IPS-18a (cell line): ENCODE results near the gene PLXND1.

Experiments used
- H3K27ac ChIP-seq: one replicate; pipeline ENCODE4 v1.5.1; 2013; ENCODE audit warnings: low read length
- H3K27me3 ChIP-seq: one replicate; pipeline ENCODE4 v1.6.1; 2013; ENCODE audit warnings: mild to moderate bottlenecking, low read length; ENCODE audit not compliant: control insufficient read depth, insufficient read depth
- H3K36me3 ChIP-seq: one replicate; pipeline ENCODE4 v1.6.1; 2013; ENCODE audit warnings: low read depth, low read length; ENCODE audit not compliant: control insufficient read depth
- H3K4me1 ChIP-seq: one replicate; pipeline ENCODE4 v1.6.1; 2013; ENCODE audit warnings: low read depth, low read length; ENCODE audit not compliant: control insufficient read depth
- H3K4me3 ChIP-seq: one replicate; pipeline ENCODE4 v1.5.1; 2013; ENCODE audit warnings: low read length
- H3K9ac ChIP-seq: one replicate; pipeline ENCODE4 v1.6.1; 2013; ENCODE audit warnings: mild to moderate bottlenecking, low read length, moderate library complexity
- H3K9me3 ChIP-seq: one replicate; pipeline ENCODE4 v1.6.1; 2013; ENCODE audit warnings: low read depth, low read length; ENCODE audit not compliant: control insufficient read depth

The PLXND1 gene

DNA sequence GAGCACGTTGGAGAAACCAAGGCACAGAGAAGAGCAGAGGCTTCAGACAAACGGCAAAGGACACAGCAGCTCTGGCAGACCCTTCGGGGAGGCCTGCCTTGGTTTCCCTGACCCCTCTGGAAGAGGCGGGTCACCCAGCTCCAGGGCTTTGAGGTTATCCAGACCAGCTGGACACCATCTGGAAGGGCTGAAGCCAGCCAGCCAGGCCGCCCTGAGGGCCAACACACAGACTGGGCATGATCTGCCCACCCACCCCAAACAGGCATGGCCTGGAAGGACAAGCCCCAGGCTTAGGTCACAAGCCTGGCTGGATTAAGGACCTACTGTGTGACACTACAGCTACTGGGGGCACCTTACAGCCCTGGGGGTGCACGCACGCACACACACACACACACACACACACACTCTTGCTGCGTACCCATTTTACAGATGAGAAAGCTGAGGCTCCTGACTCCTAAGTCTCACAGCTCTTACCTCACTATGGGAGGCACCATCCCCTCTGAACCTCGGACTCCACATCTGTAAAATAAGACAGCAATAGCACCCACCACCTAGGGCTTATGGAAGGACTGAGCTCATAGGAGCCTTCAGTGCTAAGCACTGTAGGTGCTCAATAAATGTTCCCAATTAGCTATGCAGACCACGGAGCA lies 10.8 kb downstream of the PLXND1 start:
- H3K4me3 ChIP-seq = no peak overlapping the region
- H3K27ac ChIP-seq = no peak overlapping the region
- peaks cover 57% of the 10 kb centered on the region for H3K4me1 ChIP-seq
- H3K9ac ChIP-seq = no peak overlapping the region
- peaks cover 6% of the 10 kb centered on the region for H3K27me3 ChIP-seq
- no peaks in the 10 kb centered on the region for H3K36me3 ChIP-seq
- no peaks in the 10 kb centered on the region for H3K9me3 ChIP-seq

DNA sequence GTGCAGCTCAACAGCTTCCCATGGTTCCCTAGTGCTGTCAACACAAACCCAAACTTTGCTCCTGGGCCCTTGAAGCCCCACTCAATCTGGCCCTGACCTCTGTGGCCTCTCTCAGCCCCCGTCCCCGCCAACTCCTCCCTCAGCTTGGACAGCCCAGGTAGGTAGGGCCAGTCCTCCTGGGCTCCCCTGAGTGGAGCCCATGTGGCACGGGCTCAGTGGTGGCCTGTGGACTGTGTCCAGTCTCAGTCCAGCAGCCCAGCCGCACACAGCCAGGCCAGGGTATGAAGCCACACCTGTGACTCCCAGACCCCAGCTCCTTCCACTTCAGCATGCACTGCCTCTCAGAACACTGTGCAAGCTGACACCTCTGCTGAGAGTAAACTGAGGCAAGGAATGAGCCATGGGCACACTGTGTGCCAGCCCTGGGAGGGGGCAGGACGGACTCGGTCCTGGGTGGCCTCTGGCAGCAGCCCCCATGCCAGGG lies 11.5 kb downstream of the PLXND1 start:
- H3K4me3 ChIP-seq = no peak overlapping the region
- no peaks in the 10 kb centered on the region for H3K36me3 ChIP-seq
- H3K9ac ChIP-seq = no peak overlapping the region
- H3K27me3 ChIP-seq = peaks cover 6% of the 10 kb centered on the region
- H3K9me3 ChIP-seq = no peaks in the 10 kb centered on the region
- H3K4me1 ChIP-seq = peaks cover 50% of the 10 kb centered on the region
- H3K27ac ChIP-seq = no peak overlapping the region

DNA sequence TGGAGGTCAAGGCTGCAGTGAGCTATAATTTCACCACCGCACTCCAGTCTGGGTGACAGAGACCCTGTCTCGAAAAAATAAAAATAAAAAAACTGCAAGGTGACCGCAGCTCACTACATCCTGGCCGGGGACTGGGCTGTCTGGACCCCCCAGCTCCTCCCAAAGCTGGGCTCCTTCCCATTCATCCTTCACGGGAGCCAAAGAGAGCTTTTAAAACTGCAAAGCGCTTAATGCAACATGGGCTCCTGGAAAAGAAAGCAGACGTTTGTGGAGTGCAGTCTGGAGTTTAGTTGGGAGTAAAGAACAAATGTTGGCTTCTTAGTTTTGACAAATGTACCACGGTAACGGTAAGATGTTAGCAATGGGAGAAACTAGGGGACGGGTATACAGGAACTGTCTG lies 12.1 kb downstream of the PLXND1 start:
- Histone ChIP-seq H3K4me3 (no peak overlapping the region), H3K36me3 (no peaks in the 10 kb centered on the region), H3K27me3 (peaks cover 6% of the 10 kb centered on the region), H3K4me1 (peaks cover 45% of the 10 kb centered on the region), H3K27ac (no peak overlapping the region), H3K9me3 (no peaks in the 10 kb centered on the region), H3K9ac (no peak overlapping the region)

DNA sequence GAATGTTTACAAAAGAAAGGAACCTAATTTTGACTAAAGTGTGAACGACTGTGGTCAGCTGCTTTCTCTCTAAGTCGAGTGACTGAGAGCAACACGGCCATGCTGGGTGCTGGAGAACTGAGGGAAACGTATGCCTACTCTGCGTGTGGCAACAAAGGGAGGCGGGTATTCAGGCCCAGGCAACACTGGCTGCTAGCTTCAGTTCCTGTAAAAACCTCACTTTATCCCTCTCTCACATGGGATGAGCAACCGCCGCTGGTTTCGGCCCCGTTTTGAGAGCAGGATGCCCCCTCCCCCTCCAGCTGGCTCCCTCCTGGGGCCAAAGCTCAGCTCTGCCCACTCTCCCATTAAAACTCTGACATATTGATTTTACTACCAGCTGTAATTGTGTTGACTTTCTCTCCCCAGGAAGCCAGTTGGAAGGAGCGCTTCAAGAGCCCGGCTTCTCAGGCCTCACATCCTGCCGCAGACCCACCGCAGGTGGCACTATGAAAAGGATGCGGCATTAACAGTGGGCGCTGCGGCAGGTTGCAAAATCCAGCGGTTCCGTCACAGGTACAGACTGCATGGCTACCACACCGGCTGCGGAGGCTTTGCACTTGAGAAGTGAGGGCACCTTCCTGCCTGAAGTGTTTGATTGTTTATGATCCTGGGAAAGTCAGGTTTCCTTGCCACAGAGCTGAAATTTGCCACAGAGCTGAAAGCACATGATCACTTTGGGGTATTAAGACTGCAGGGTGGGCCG lies 12.7 kb downstream of the PLXND1 start:
- Histone ChIP-seq H3K9ac (peak overlapping the region; percentile 9), H3K4me1 (peaks cover 42% of the 10 kb centered on the region), H3K9me3 (no peaks in the 10 kb centered on the region), H3K27me3 (peaks cover 6% of the 10 kb centered on the region), H3K36me3 (no peaks in the 10 kb centered on the region), H3K4me3 (peak overlapping the region; percentile 2), H3K27ac (no peak overlapping the region)

DNA sequence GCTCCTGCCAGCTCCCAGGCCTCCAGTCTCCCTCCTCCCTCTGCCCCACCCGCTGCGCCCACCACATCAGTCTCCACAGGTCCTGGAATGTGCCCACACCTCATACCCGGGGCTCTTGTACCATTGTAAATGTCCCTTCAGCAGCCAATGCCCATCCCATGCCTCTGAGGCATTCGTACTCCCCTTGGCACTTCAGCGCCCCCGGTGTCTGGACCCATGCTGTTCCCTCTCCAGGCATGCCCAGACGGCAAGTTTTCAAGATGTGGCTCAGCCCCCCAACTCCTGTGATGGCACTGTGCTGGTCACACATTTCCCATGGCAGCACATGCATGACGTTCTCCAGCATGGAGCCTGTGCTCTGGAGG lies 13.3 kb downstream of the PLXND1 start:
- Histone ChIP-seq H3K4me1 (peaks cover 42% of the 10 kb centered on the region), H3K9me3 (no peaks in the 10 kb centered on the region), H3K4me3 (peak overlapping the region; percentile 2), H3K36me3 (no peaks in the 10 kb centered on the region), H3K27me3 (peaks cover 6% of the 10 kb centered on the region), H3K9ac (no peak overlapping the region), H3K27ac (no peak overlapping the region)

DNA sequence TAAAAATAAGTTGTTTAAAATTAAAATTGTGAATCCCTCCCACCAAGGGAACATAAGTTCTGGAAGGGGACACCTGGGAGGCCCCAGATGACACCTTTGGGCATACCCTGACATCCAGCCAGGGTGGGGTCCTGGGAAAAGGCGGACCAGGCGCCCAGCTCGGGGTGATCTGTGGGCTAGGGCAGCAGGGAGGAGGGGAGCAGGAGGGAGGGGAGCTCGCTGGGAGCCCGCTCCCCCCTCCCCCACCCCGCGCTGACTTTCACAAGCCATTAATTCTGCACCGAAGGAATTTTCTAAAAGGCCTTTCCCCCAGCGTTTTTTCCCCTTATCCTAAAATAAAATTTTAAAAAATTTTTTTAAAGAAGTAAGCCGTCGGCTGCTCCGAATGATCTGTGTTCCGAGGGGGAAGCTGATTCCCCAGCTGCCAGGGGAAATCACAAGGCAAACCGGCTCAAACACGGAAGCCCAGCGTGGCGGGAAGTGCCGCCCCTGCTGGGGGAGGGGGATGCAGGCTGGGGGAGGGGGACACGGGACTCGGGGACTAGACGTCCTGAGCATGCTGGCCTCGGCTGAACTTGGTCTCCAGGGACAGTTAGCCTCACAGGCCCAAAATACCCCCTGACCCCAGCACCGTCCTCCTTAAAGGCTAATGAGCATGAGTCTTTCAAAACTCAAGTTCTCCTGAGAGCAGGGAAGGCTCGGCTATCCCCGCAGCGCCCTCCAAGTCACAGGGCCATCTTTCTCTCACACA lies 13.9 kb downstream of the PLXND1 start:
- Histone ChIP-seq H3K27ac (peak overlapping the region; percentile 25), H3K9me3 (no peaks in the 10 kb centered on the region), H3K9ac (no peak overlapping the region), H3K4me3 (peak overlapping the region; percentile 29), H3K36me3 (no peaks in the 10 kb centered on the region), H3K27me3 (peaks cover 6% of the 10 kb centered on the region), H3K4me1 (peaks cover 39% of the 10 kb centered on the region)

DNA sequence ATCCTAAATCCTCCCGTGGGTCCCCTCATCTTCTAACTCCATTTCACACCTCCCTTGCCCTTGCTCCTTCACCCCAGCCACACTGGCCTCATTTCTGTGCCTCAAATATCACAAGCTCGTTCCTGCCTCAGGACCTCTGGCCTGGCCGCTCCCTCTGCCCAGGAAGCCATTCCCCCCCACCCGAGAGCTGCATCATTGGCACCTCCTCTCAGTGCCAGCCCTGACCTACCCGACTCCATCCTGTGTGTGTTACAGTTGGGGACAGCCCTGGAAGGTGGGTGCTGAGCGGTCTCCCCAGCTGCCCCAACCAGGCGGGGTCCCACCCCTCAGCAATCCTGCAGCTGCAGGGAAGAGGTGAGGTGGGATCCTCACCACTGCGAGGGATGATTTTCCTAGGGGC lies 14.5 kb downstream of the PLXND1 start:
- Histone ChIP-seq H3K27ac (no peak overlapping the region), H3K4me1 (peaks cover 38% of the 10 kb centered on the region), H3K27me3 (peaks cover 6% of the 10 kb centered on the region), H3K9me3 (no peaks in the 10 kb centered on the region), H3K4me3 (peak overlapping the region; percentile 29), H3K9ac (no peak overlapping the region), H3K36me3 (no peaks in the 10 kb centered on the region)

DNA sequence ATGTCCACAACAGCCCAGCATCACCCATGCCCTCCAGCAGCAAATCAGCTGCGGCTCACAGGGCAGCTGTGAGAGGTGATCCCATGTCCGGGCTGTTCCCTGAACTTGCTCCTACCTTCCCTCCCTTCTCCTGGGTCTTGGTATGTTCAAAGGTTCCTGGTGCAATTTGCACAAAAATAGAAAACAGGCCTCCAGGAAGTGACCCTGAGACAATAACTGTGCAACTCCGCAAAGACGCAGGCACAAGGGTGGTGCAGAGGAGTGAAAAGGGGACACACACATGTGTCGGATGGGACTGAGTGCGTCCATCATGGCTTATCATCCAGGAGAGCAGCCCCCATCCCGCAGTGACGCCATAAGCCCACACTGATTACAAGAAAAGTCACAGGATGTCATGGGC lies 16.3 kb downstream of the PLXND1 start:
- Histone ChIP-seq H3K4me3 (no peak overlapping the region), H3K36me3 (no peaks in the 10 kb centered on the region), H3K27ac (no peak overlapping the region), H3K9ac (no peak overlapping the region), H3K4me1 (peaks cover 29% of the 10 kb centered on the region), H3K9me3 (no peaks in the 10 kb centered on the region), H3K27me3 (peaks cover 6% of the 10 kb centered on the region)

DNA sequence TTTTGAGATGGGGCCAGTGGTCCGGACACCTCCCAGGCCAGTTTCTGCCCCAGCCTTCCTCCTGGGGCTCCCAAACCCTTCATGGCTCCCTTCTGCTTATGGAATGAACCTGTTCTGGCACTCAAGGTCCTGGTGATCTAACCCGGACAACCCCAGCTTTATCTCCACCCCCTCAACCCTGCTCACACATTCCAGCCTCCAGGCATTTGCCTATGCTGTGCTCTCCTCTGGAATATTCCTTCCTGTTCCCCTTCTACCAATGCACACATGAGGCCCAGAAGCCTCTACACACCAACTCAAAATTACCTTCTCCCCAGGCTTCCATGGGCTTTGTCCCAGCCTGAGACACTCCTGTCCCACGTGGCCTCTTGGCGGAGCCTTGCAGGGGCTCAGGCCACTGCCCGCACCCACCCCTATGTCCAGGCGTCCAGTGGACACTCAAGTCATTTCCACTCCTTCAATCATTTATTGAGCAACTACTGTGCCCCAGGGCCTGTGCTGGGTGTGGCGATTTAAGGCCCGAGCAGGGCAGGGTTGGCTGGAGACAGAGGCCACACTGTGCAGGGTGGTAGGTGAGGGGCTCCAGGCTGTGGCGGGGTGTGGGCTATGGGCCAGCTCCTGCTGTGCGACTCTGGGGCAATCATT lies 18.8 kb downstream of the PLXND1 start:
- Histone ChIP-seq H3K9me3 (no peaks in the 10 kb centered on the region), H3K4me1 (peaks cover 11% of the 10 kb centered on the region), H3K36me3 (no peaks in the 10 kb centered on the region), H3K9ac (no peak overlapping the region), H3K27ac (no peak overlapping the region), H3K27me3 (no peaks in the 10 kb centered on the region), H3K4me3 (no peak overlapping the region)

DNA sequence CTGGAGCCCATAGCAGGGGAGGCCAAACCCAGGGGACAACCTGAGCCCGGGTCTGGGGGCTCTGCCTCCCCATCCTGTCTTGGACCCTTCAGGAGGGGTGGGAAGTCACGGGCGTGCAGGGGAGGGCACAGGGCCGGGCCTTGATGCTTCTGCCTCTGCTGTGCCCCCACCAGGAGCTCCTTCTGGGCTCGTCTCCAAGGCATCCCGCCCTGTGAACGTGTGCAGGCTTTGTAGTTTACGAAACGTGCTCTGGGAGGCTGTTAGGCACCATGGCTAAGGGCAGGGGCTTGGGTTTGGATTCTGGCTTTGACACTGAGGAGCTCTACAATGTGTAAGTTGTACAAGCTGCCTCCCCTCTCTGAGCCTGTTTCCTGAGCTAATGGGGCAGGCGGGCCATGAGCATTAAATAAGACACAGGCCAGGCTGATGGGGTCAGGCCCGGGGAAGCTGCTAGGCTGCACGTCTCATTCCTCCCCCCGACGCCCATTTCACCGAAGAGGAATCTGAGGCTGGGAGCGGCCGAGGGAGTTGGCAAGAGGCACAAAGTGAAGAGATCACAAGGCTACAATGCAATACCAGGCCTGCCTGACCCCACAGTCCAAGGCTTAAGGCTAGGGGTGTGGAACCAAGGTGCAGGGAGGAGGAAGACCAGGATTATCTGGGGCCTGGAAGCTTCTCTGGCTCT lies 19.6 kb downstream of the PLXND1 start:
- Histone ChIP-seq H3K4me3 (no peak overlapping the region), H3K27ac (no peak overlapping the region), H3K9me3 (no peaks in the 10 kb centered on the region), H3K36me3 (no peaks in the 10 kb centered on the region), H3K27me3 (no peaks in the 10 kb centered on the region), H3K4me1 (peaks cover 6% of the 10 kb centered on the region), H3K9ac (no peak overlapping the region)
